GM19372 (cell line): ENCODE results near the gene CDCA5.

Source experiments
- ATAC-seq: cut with Tn5 transposase; IDR thresholded peaks from one replicate; pipeline ENCODE4 v1.9.1; 2021; ENCODE audit warnings: mild to moderate bottlenecking, low read depth, moderate library complexity; ENCODE audit not compliant: unreplicated experiment

Gene CDCA5, protein sequence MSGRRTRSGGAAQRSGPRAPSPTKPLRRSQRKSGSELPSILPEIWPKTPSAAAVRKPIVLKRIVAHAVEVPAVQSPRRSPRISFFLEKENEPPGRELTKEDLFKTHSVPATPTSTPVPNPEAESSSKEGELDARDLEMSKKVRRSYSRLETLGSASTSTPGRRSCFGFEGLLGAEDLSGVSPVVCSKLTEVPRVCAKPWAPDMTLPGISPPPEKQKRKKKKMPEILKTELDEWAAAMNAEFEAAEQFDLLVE

DNA sequence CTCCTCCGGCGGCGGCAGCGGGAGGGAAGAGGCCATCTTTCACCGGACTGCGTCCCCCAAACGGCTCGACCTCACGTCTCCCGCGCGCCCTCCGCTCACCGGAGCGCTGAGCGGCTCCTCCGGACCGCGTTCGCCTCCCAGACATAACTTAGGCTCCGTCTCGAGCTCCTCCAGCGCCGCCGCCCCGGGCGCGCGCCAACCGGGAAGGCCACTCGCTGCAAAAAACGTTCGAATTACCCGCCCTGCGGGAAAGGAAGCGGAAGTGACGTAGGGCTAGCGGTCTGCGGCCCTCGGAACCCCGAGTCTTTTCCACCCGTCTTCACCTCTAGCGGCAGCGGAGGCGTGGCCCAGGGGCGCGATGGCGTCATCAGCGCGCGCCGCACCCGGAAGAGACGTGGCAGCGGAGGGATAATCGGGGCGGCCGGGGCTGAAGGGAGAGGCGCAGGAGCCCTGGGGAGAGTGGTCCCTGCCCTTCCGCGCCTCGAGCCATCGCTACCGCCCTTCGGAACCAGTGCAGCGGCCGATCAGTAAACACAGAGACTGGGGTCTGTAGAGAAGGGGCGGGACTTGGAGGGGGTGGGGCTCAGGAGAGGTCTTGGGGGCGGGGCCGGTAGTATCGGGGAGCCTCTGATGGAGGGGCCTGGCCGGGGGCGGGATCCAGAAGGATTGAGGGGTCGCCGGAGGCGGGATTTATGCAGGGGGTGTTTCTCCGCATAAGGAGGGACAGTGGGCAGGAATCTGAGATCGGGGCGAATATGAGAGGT lies at the start of gene CDCA5, which contains the start of gene ZFPL1:
Gene CDCA5 (minus strand): TSS at position 207 of the 764 bp plus-strand sequence. CDS start 62 bp downstream, at position 145.
Gene ZFPL1 (plus strand): TSS at position 389 of the 764 bp plus-strand sequence. CDS start 477 bp downstream, outside the sequence.
- peak; percentile 92 for ATAC-seq

DNA sequence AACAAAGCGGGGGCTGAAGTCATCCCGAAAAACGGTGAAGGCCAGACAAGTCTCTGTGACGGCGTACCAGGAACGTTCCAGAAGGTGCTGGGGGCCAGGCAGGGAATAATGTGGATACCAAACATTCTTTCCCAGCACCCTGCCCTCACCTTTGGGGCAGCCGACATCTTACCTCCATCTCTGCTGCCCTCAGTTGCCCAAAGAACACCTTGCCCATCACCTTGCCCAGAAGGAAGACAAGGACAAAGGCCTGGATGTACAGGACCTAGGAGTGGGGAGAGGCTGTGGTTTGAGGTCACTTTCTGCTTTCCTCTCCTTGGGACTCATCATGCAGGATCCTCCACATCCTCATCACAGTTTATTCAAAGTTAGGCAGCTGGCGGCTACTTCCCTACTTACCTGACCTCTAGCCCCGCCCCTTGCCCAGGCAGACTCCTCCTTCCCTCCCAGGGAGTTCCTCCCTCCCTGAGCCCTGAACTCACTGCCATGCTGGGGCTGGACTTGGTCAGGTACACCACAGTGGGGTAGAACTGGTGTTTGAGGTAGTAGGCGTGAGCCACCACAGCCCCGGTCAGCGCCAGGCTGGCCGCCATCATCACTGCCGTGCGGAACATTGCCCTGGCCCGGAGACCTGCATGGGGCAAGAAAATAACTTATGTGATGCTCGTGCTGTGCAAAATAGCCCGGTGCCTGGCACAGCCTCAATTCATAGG lies 49.3 kb upstream of the CDCA5 start:
- no peak for ATAC-seq

DNA sequence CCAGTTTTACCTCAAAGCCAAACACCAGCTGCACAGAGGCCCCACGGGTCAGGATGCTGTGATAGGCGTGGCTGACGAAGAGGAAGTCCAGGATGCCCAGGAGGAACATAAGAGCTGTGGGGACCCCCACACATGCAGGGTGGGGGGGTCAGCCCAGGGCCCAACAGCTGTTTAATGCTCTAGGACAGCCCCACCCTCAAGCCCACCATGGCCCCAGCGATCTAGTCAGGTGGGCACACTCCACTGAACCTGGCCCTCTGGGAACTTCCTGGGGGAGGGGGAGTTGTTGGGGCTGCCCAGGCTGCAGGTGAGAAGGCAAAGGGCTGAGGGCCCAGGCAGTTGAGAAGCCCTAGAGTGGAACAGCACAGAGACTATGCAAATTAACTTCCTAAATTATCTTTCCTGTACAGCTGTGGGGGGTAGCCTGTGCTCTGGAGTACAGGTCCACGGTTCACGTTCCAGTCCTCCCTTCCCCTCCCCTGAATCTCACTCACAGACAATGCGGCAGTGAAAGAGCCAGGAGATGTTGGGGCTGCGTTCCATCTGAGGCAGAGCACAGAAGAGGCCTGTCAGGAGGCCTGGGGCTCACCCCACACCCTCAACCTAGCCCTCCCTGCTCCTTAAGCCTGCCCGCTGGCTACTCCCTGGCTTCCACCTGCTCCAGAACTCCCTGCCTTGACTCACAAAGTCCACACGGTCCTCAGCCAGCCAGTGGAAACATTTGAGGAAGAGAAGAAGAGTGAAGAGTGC lies 48.6 kb upstream of the CDCA5 start:
- ATAC-seq: no peak

DNA sequence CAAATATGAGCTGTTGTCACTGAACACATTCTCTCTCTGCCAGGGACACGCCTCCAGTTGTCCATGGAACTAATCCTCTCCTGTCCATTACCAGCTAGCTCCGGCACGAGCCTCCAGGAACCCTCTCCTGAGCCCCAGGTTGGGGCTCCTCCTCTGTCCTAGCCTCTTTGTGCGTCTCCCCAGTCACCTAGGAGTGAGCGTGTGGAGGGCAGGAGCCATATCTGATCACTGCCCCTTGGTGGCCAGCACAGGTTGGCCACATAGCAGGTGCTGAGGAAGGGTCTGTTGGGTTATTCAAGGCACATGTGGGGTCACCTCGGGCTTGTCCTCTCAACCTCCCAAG lies 48.0 kb upstream of the CDCA5 start:
- no peak for ATAC-seq

DNA sequence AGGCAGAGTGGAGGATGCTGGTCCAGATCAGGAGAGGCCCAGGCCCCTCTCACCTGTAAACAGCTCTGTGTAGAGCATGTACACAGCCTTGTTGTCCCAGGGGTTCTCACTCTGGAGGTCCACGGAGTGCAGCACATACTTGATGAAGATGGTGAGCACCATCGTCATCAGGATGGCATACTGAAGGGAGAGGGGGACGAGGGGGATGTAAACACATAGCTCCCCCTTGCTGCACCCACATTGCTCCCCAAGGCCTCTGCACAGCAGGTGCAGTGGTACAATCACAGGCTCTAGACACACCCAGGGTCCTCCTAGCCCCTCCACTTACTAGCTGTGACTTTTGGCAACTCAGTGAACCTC lies 47.6 kb upstream of the CDCA5 start:
- ATAC-seq: no peak

DNA sequence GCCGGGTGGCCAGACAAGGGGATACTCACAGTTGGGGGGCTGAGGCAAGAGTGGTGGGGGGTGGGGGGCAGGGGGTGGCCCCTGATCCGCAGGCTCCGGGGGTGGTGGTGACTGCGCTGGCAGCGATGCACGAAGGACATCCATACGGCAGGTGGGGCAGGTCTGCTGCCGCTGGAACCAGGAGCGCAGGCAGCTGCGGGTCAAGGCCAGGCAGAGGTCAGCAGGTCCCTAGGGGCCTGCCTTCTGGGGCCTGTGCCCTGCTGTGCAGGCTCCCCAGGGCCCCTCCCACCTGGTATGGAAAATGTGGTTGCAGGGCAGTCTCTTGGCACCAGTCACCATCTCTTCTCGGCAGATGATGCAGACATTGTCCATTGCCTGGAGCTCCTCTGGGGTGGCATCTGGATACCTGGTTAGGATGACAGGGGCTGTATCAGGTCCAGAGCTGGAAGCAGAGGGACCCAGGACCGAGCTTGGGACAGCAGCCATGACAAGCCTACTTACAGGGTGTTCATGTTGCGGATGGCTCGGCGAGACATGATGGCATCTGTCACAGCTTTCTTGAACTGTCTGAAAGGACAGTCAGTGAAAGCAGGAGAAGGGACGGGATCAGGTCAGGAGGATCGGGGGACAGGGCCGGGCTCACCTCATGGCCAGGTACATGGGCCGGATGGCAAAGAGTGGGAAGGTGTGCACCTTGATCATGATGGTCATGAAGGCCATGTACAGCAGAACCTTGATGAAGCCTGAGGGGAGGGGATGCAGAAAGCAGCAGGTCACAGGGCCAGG lies 47.0 kb upstream of the CDCA5 start:
- no peak for ATAC-seq

DNA sequence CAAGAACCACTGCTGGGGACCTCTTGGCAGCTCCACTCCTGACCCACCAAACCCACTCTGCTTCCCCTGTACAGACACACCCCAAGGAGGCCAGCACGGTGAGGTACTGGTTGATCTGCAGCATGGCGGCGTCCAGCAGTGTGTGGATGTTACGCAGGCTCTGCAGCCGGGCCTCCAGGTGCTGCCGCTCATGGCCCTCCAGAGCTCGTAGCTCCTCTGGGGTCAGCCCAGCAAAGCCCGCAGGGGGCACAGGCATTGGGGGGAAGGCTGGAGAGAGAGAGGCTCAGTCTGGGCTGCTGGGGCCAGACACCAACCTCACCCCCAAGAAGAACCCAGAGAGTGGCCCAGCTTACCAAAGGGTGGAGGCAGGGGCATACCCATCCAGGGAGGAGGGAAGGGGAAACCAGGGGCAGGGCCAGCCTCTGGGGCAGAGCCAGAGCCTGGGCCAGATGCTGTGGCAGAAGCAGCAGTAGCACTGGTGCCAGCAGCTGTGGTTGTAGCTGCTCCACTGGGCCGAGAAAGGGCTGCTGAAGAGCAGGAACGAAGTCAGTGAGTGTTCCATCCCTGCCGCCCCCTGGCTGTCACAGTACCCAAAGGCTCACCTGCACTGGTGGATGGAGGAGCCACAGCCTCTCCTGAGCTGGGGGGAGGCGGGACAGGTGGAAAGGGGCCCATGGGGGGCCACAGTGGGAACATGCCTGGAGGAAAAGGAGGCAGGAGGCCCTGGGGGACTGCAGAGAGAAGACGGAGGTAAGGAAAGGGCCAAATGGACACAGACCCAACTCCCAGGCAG lies 46.0 kb upstream of the CDCA5 start:
- no peak for ATAC-seq

DNA sequence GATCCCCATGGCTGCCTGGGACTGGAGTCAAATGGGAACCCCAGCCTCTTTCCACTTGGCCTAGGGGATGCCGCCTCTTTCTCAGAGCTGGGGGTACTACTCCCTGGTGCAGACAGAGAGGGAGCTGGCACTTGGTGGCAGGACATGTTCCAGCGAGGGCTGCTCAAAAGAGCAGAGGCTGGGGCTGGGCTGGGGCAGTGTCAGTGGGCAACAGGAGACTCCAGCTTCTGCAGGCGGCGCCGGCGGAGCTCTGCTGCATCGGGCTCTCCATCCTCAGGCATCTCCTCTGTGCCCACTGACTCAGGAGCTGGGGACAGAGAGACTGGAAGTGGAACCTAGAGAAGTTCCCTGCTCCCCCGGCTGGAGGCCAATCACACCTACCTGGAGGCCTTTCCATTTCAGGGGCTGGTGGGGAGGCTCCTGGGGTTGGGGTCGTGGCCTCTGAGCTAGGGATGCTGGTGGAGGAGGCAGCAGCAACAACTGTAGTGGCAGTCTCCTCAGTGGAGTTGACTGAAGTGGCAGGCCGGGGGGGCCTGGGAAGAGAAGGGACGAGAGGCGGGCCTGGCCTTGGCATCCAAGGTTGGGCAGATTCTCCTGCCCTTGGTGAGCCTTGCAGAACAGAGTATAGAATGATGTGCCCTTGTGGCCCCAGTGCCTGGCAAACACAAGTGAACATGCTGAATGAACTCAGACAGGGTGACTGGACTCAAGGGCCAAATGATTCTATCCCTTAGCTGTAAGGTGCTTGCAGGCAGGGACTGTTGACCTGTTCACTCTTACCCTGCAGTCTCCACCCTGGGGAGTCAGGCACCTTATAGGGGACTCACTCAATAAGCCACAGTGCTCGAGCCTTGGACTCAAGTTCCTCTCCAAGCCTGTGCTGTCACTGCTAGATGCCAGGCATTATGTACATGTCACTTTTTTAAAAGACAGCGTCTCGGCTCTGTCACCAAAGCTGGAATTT lies 44.6 kb upstream of the CDCA5 start:
- ATAC-seq: no peak

DNA sequence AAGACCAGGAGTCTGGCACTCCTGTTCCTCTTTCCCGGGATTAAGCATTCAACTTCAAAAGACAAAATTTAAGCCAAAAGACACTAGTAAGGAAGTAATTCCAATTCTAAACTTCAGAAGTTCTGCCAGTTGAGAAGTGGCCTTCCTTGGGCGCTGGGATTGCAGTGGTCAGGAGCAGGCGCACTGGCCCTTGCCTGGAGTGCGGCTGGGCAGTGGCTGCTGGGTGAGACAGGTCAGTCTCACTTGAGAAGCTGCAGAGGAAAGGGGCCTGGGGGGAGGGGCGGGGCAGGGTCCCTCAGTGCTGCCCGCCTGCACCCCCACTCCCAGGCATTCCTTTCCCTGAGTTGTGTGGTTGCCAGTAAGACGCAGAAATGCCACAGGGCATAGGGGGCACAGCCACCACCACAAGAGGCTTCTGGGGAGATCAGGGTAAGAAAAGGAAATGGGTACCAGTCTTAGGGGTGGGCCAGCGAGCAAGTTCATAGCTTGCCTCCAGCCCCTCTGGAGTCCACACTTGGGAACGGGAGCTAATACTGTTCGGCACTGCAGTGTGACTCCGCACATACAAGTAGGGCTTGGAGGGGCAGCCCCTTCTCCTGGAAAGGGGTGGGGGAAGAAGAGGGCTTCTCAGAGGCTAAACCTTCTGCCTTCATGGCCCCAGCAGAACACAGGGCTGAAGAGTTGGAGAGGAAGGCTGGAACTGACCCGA lies 43.8 kb upstream of the CDCA5 start:
- no peak for ATAC-seq

DNA sequence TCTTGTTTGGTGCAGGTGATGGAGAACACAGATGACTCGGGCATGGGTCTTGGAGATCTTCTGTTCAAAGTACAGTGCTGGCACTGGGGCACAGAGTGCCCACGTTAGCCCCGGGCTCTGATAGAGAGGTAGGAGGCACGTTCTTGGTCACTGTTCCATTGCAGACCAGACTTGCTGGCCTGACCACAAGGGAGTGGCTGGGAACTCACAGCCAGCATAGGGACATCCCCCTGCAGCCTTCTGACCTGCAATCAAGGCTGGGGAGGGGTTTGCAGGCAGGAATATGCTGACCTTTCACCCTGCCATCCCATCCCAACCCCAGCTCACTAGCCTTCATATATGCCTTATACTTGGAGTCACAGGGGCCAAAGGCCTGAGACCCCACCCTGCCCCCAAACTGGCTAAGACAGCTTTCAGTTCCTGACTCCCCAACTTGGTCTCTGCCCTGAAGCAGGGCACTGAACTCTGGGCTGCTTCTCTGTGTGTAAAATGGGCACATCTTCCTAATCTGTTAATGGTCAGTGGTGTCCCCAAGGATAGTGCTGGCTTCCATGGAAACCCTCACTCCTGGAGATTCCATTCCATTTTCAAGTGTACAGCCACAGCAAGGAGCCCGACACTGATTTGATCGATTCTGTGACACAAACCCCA lies 42.9 kb upstream of the CDCA5 start:
- no peak for ATAC-seq

DNA sequence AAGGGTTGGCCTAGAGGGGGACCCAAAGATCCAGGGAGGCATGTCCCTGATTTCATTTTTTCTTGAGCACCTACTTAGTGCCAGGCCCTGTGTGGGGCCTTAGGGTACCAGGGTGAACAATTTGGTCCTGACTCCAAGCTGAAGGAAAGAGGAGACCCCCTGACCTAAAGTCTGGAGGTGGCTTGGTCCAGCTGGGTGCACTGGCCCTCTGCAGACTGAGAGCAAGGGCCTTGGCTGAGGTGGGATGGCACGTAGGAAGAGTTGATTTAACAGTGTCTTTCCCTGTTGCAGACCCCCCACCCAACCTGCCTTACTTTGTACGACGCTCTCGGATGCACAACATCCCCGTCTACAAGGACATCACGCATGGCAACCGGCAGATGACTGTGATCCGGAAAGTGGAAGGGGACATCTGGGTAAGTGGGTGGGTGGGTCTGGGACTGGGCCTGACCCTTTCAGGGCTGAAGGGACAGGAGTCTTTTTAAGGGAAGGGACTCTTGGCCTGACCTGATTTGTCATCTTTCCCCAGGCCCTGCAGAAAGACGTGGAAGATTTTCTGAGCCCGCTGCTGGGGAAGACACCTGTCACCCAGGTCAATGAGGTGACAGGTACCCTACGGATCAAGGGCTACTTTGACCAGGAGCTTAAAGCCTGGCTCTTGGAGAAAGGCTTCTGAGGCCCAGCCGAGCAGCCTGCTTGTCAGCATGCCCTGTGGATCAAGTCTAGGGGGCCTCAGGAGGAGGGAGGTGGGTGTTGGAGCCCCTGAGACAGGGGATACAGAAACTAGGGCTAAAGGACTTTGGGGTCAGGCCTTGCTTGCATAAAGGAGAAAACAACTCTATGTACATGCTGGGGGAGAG lies 41.6 kb upstream of the CDCA5 start:
- no peak for ATAC-seq

DNA sequence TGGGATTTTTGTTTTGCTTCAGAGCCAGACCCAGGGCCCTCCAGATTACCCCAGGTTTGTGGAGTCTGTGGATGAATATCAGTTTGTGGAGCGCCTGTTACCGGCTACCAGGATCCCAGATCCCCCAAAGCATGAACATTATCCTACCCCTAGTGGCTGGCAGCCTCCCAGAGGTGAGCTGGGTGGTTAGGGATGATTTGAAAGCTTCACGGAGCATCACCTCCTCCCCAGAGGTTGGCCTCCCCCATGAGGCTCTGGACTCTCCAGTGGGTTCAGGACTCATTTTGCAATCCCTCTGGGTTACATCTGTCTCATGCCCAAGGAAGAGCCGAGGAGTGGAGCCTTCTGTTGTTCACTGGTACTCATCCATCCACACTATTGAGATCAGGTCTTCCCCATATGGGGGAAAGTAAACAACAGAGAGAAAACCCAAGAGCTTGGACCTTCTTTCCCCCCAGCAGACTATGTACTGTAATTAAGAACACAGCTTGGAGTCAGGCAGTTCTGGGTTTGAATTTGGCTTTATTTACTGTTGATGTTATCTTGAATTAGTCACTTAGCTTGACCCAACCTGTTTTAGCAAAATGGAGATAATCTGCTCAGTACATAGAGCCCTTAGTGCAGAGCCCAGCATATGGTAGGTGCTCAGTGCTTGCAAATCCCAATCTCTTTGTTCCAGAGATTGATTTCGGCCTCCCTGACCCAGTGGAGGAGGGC lies 40.8 kb upstream of the CDCA5 start:
- ATAC-seq: no peak

DNA sequence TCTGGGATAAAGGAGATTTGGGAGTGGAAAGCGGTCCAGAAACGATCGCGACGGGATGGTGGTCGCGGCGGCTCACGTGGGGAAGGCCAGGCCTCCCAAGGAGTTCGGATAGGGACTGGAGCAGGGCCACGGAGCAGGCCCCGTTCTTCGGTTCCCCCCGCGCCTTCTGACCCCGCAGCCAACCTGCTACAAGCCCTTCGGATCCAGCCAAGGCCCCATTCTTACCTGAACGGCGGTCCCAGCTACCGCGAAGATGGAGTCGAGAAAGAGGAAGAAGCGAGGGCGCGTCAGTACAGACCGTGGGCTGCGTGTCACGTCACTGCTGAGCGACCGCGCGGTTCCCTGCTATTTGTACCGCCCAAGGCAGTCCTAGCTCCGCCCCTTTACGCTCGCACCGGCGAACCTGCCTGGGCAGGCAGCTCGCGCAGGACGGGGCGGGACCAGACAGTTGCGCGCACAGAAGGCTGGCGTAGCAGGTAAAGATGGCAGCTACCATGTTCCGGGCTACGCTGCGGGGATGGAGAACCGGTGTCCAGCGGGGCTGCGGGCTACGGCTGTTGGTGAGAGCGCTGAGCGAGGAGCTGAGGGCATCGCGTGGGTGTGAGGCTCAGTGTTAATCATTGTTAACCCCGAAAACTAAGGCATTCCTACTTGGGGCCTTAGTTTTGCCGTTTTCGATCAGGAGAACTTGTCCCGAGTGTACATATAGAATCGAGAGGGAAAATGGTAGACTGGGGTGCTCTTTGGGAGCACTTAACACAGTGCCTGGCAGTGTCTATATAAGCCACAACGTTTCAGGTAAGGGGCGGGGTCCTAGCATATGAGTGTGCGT lies 38.2 kb upstream of the CDCA5 start, which contains the start of the genes FAU and MRPL49:
Gene FAU (minus strand): TSS at position 270 of the 832 bp plus-strand sequence. CDS start 321 bp downstream, outside the sequence.
Gene MRPL49 (plus strand): TSS at position 457 of the 832 bp plus-strand sequence. CDS start 26 bp downstream, at position 483.
- peak; percentile 58 for ATAC-seq

DNA sequence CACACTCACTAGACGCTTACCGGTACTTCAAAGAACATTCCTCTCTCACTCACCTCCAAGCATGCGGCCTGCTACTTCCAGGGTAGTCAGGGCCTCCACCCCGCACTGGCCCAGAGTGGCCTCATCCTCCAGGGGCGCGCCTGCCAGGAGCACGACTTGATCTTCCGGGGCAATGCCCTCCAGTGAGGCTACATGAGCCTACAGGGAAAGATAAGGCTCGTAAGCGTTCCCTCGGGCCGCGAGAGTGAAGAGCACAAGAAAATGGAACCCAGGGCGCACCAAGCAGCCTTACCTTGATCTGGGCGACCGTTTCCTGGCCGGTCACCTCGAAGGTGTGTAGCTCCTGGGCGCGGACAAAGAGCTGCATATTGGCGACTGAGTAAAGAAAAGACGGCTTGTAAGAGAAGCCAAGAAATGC lies 37.6 kb upstream of the CDCA5 start:
- no peak for ATAC-seq
